Forelimb muscle (tissue), 1 donor: ENCODE data around the gene MTOR. TPM values are rescaled to one million over a fixed set of nuclear protein-coding genes. Genes with fewer than 3 reads are reported as not detected.

Experiments
- DNase-seq: peaks from one replicate; pipeline ENCODE4 v3.0.0-alpha.2; 2013; ENCODE audit warnings: low read depth
- polyA plus RNA-seq: library from polyadenylated mRNA; unstranded; fragments of 120-200 nt; gene quantifications from one replicate; pipeline ENCODE4 v1.2.1, GENCODE V29; 2013; ENCODE audit not compliant: insufficient read length

Gene MTOR
- polyA plus RNA-seq, 1 donor: 27.8 TPM

GRCh38 chr1:11216074-11216473, 46.3 kb downstream of the MTOR start:
- DNase-seq: no peak

- DNase-seq: no peak
These were observed 46.9 kb downstream of the MTOR start for GRCh38 chr1:11215381-11216005.

GRCh38 chr1:11214698-11215380, 47.5 kb downstream of the MTOR start:
- no peak for DNase-seq

- DNase-seq: no peak
These were observed 50.3 kb downstream of the MTOR start for GRCh38 chr1:11211925-11212587.

GRCh38 chr1:11211461-11211860, 50.9 kb downstream of the MTOR start:
- no peak for DNase-seq

- DNase-seq: no peak
These were observed 54.3 kb downstream of the MTOR start for GRCh38 chr1:11207898-11208611.

GRCh38 chr1:11204396-11205190, 57.8 kb downstream of the MTOR start:
- DNase-seq: no peak

GRCh38 chr1:11198851-11199594, 63.3 kb downstream of the MTOR start:
- DNase-seq: no peak

- DNase-seq: no peak
These were observed 64.1 kb downstream of the MTOR start for GRCh38 chr1:11198257-11198656.

- DNase-seq: no peak
These were observed 65.0 kb downstream of the MTOR start for GRCh38 chr1:11197359-11197758.

- no peak for DNase-seq
These were observed 65.4 kb downstream of the MTOR start for GRCh38 chr1:11196945-11197344.

- no peak for DNase-seq
These were observed 67.8 kb downstream of the MTOR start for GRCh38 chr1:11194407-11195176.

GRCh38 chr1:11193376-11193775, 69.0 kb downstream of the MTOR start:
- no peak for DNase-seq

- no peak for DNase-seq
These were observed 73.4 kb downstream of the MTOR start, which contains the start of gene ANGPTL7 for GRCh38 chr1:11188858-11189451. Gene ANGPTL7 (plus strand): TSS chr1:11189355. CDS start chr1:11189580, 225 bp downstream.

- DNase-seq: no peak
These were observed 74.0 kb downstream of the MTOR start for GRCh38 chr1:11188381-11188780.

- no peak for DNase-seq
These were observed 74.4 kb downstream of the MTOR start for GRCh38 chr1:11187931-11188330.

GRCh38 chr1:11187494-11187893, 74.9 kb downstream of the MTOR start:
- no peak for DNase-seq

GRCh38 chr1:11187000-11187399, 75.4 kb downstream of the MTOR start:
- DNase-seq: no peak

GRCh38 chr1:11184973-11185372, 77.4 kb downstream of the MTOR start:
- no peak for DNase-seq

- no peak for DNase-seq
These were observed 79.5 kb downstream of the MTOR start for GRCh38 chr1:11182884-11183283.
